ENCODE data around the gene STAG2. TPM values are rescaled to one million over a fixed set of nuclear protein-coding genes. Genes with fewer than 3 reads are reported as not detected.

The STAG2 gene
- total RNA-seq (2021) (117 and 119 TPM in 2 replicates), Bru-seq, nascent RNA (percentile 95 among the genes with signal in this experiment), BruChase-seq, experiment 1, labeled RNA remaining after a 2-hour chase (percentile 91 among the genes with signal in this experiment), BruChase-seq, experiment 2, labeled RNA remaining after a 6-hour chase (percentile 95 among the genes with signal in this experiment)
- long read RNA-seq, full-length matches to known transcripts = 14 of 128 reads
- long read RNA-seq, partial matches to known transcripts = 28 of 128 reads
- long read RNA-seq, other reads (novel, unspliced or antisense) = 86 of 128 reads

DNA sequence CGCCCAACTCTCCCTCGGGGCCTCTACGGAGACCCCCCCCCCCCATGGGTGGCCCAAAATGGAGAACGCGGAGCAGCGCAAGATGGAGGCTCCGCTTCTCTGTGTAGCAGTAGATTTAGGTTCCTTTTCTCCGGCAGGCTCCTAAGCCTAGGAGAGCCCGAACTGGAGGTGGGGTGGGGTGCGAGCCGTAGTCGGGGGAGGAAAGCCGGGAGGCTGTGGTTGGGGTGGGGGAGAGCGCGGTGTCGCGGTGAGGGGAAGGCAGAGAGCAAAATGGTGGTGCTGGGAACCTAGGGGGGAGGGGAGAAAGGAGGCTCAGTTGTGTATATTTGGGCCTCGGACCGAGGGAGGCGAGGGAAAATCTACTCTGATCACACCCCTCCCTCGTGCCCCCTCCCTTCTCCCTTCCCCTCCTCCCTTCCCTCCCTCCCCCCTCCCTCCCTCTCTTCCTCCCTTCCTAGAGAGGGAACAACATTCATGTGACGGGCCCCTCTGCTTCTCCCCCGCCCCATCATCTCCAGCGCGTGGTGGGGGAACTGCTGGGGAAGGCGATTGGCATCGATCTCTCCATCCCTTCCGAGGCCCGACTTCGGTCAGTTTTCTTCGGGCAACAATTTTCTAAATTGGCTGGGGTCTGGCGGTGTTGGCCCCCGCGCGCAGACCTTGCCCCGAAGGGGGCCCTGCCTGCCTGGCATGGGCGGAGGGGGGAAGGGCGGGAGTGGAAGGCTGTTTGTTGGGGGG, at the start of gene STAG2:
Gene STAG2 (plus strand): TSS at position 439 of the 738 bp plus-strand sequence. CDS start 60,922 bp downstream, outside the sequence.
- Histone ChIP-seq H3K36me3 (ENCODE audit: insufficient read depth, low read length, poor library complexity, severe bottlenecking) (no peaks in the 10 kb centered on the region), H3K27ac (ENCODE audit: low read depth, low read length, poor library complexity, severe bottlenecking) (peak within 1 kb of the TSS; percentile 99), H3K27me3 (replicated peaks; ENCODE audit: insufficient read depth, low read depth, low read length, poor library complexity) (no peaks in the 10 kb centered on the region), H3K4me1 (ENCODE audit: insufficient read depth, low read length, poor library complexity, severe bottlenecking) (peaks cover 5% of the 10 kb centered on the region), H3K4me3 (ENCODE audit: low read depth, low read length, poor library complexity, severe bottlenecking) (peak within 1 kb of the TSS; percentile 72), H3K9me3 (ENCODE audit: low read depth, low read length, poor library complexity, severe bottlenecking) (no peaks in the 10 kb centered on the region)
- intact Hi-C loops (cut with micrococcal nuclease; ENCODE audit: unreplicated experiment) = loop anchor here (5.0 to 10.0 kb wide), 4 partner anchors 56 to 423 kb away; no protein-coding TSS in a partner anchor
- CTCF ChIA-PET = no interaction called here
- no TSS peak for BruUV-seq (replicated peaks)
- TF ChIP-seq, protein P1, sequence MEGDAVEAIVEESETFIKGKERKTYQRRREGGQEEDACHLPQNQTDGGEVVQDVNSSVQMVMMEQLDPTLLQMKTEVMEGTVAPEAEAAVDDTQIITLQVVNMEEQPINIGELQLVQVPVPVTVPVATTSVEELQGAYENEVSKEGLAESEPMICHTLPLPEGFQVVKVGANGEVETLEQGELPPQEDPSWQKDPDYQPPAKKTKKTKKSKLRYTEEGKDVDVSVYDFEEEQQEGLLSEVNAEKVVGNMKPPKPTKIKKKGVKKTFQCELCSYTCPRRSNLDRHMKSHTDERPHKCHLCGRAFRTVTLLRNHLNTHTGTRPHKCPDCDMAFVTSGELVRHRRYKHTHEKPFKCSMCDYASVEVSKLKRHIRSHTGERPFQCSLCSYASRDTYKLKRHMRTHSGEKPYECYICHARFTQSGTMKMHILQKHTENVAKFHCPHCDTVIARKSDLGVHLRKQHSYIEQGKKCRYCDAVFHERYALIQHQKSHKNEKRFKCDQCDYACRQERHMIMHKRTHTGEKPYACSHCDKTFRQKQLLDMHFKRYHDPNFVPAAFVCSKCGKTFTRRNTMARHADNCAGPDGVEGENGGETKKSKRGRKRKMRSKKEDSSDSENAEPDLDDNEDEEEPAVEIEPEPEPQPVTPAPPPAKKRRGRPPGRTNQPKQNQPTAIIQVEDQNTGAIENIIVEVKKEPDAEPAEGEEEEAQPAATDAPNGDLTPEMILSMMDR (conservative IDR thresholded peaks at IDR 0.05; ENCODE audit: low read depth, low read length) = no peak
- no peak for TF ChIP-seq EZH2 (IDR thresholded peaks at IDR 0.05; ENCODE audit: borderline replicate concordance, low read depth, low read length, poor library complexity, severe bottlenecking)
- POLR2A ChIA-PET (ENCODE audit: low non-redundant PET) = no interaction called here
- peak; percentile 93 for DNase-seq (ENCODE audit: low spot score)

DNA sequence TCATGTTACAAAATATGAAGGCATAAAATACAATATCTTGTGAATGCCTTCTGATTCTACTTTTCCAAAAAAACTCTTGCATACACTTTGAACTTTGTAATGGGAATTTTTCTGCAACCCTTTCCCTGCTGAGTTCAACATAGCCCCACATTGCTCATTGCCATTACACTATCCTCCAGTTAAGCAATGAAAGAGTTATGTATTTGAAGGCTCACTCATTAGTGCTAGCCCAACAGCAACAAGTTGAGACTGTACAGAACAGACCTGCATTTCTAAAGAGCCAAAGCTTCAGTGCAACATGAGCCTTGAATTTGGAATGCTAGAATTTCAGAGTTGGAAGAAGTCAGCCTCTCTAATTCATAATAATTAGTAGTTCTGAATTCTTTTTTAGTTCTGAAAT, 44.4 kb upstream of the STAG2 start:
- Histone ChIP-seq H3K27me3 (replicated peaks; ENCODE audit: insufficient read depth, low read depth, low read length, poor library complexity) (no peaks in the 10 kb centered on the region), H3K36me3 (ENCODE audit: insufficient read depth, low read length, poor library complexity, severe bottlenecking) (no peaks in the 10 kb centered on the region), H3K4me3 (ENCODE audit: low read depth, low read length, poor library complexity, severe bottlenecking) (no peak overlapping the region), H3K9me3 (ENCODE audit: low read depth, low read length, poor library complexity, severe bottlenecking) (no peaks in the 10 kb centered on the region), H3K4me1 (ENCODE audit: insufficient read depth, low read length, poor library complexity, severe bottlenecking) (no peaks in the 10 kb centered on the region), H3K27ac (ENCODE audit: low read depth, low read length, poor library complexity, severe bottlenecking) (no peak overlapping the region)
- no TSS peak for BruUV-seq (replicated peaks)
- intact Hi-C loops (cut with micrococcal nuclease; ENCODE audit: unreplicated experiment) = no loop called here
- DNase-seq (ENCODE audit: low spot score) = no peak
- ChIA-PET CTCF (no interaction called here), POLR2A (ENCODE audit: low non-redundant PET) (no interaction called here)
- TF ChIP-seq EZH2 (IDR thresholded peaks at IDR 0.05; ENCODE audit: borderline replicate concordance, low read depth, low read length, poor library complexity, severe bottlenecking) = no peak
- TF ChIP-seq, protein P1 (conservative IDR thresholded peaks at IDR 0.05; ENCODE audit: low read depth, low read length) = no peak

- CTCF ChIA-PET = no interaction called here
- Histone ChIP-seq H3K4me1 (ENCODE audit: insufficient read depth, low read length, poor library complexity, severe bottlenecking) (no peaks in the 10 kb centered on the region), H3K36me3 (ENCODE audit: insufficient read depth, low read length, poor library complexity, severe bottlenecking) (no peaks in the 10 kb centered on the region), H3K27ac (ENCODE audit: low read depth, low read length, poor library complexity, severe bottlenecking) (no peak overlapping the region), H3K9me3 (ENCODE audit: low read depth, low read length, poor library complexity, severe bottlenecking) (no peaks in the 10 kb centered on the region), H3K4me3 (ENCODE audit: low read depth, low read length, poor library complexity, severe bottlenecking) (no peak overlapping the region), H3K27me3 (replicated peaks; ENCODE audit: insufficient read depth, low read depth, low read length, poor library complexity) (no peaks in the 10 kb centered on the region)
- no peak for DNase-seq (ENCODE audit: low spot score)
- no peak for TF ChIP-seq EZH2 (IDR thresholded peaks at IDR 0.05; ENCODE audit: borderline replicate concordance, low read depth, low read length, poor library complexity, severe bottlenecking)
- TF ChIP-seq, protein P1 (conservative IDR thresholded peaks at IDR 0.05; ENCODE audit: low read depth, low read length) = no peak
- intact Hi-C loops (cut with micrococcal nuclease; ENCODE audit: unreplicated experiment) = no loop called here
- POLR2A ChIA-PET (ENCODE audit: low non-redundant PET) = no interaction called here
- BruUV-seq (replicated peaks) = no TSS peak
These were observed 43.3 kb upstream of the STAG2 start for GRCh38 chrX:123918106-123918721.

Data from A673 (cell line).